GM19455 (cell line): Measurements from ENCODE around the gene ARHGAP6.
"Not testable (repeated sequence)": the region's sequence is repeated elsewhere in the genome, so short reads cannot be mapped to it uniquely, and the experiment has no call there.

Source experiments
- ATAC-seq: cut with Tn5 transposase; IDR thresholded peaks from one replicate; pipeline ENCODE4 v1.9.1; 2021; ENCODE audit not compliant: unreplicated experiment

Gene ARHGAP6

GRCh38 chrX:11531226-11531625, 134.5 kb downstream of the ARHGAP6 start:
- ATAC-seq = no peak

GRCh38 chrX:11530621-11531020, 135.1 kb downstream of the ARHGAP6 start:
- no peak for ATAC-seq

GRCh38 chrX:11528623-11529022, 137.1 kb downstream of the ARHGAP6 start:
- ATAC-seq = no peak

GRCh38 chrX:11525685-11526084, 140.0 kb downstream of the ARHGAP6 start:
- no peak for ATAC-seq

- not testable (repeated sequence) for ATAC-seq
These were observed 146.5 kb downstream of the ARHGAP6 start for GRCh38 chrX:11519234-11519633.

GRCh38 chrX:11509786-11510185, 155.9 kb downstream of the ARHGAP6 start:
- ATAC-seq = no peak

- ATAC-seq = no peak
These were observed 161.5 kb downstream of the ARHGAP6 start for GRCh38 chrX:11504234-11504633.

- ATAC-seq = no peak
These were observed 166.4 kb downstream of the ARHGAP6 start for GRCh38 chrX:11499076-11500044.

DNA sequence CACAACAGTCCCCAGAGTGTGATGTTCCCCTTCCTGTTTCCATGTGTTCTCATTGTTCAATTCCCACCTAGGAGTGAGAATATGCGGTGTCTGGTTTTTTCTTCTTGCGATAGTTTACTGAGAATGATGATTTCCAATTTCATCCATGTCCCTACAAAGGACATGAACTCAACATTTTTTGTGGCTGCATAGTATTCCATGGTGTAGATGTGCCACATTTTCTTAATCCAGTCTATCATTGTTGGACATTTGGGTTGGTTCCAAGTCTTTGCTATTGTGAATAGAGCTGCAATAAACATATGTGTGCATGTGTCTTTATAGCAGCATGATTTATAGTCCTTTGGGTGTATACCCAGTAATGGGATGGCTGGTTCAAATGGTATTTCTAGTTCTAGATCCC, 174.3 kb downstream of the ARHGAP6 start:
- not testable (repeated sequence) for ATAC-seq

- no peak for ATAC-seq
These were observed 181.4 kb downstream of the ARHGAP6 start for GRCh38 chrX:11484290-11484689.

GRCh38 chrX:11481035-11481434, 184.7 kb downstream of the ARHGAP6 start:
- no peak for ATAC-seq

DNA sequence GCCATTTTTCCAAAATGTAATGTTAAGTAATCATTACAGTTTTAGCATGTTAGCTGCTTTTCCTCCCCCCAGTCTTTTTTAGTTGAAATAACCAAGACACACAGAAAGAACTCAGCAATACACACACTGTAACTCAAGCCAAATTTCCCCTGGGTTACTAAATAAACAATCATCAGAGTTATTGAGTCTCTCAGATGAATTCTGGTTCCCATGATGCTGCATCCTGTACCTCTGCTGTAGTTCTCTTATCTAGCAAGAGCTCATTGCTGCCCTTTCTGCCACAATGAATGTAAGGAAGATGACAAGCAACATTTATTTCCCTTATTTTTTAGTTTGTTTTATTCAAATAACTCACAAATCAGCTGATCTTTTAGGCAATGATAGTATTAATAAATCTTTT, 185.1 kb downstream of the ARHGAP6 start:
- no peak for ATAC-seq

DNA sequence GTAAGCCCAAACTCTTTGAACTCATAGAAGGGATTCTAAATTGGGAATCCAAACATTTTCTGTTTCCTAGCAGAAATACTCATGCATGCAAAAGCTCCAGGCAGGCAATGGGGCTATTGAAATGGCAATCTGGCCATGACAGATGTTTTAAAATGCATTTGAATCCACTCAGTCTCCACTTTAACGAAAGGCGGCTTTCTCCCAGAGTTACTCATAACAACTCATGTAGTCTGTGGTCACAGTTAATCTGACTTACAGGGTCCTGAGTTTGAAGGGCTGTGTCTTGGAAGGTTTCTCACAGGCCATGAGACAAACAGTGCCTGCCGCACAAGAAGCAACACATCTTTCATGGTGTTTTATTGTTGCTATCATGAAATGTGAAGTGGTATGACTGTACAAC, 186.8 kb downstream of the ARHGAP6 start:
- ATAC-seq = no peak

- ATAC-seq = no peak
These were observed 187.7 kb downstream of the ARHGAP6 start for GRCh38 chrX:11478026-11478425.

DNA sequence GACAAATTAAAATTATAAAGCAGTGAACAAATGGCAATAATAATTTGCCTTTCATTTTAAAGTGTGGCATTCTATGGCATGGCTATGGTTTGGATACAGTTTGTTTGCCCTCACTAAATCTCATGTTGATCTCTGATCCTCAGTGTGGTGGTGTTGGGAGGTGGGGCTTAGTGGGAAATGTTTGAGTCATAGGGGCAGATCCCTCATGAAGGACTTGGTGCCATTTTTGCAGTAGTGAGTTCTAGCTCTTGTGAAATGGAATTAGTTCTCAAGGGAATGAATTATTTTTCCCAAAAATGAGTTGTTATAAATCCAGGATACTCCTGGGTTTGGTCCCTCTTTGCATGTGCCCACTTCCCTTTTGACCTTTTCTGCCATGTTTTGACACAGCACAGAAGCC, 191.1 kb downstream of the ARHGAP6 start:
- ATAC-seq = no peak

GRCh38 chrX:11474021-11474420, 191.7 kb downstream of the ARHGAP6 start:
- no peak for ATAC-seq

DNA sequence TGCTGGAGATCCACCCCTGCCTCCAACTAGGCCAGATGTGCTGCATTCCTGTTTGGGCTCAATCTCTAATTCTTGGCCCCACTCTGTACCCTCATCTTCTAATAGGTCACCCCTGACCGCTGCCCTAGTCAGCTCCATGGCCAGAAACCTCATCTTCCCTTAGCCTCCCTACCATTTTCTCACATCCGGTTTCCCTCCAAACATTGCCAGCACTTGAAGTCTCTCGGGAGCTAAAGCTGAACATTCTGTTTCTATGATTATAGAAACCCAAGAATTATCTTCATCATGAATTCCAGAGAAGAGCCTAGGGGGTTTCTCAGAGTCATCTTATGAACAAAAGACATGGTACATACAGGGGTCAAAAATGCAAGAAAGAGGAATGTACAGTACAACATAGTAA, 192.8 kb downstream of the ARHGAP6 start:
- no peak for ATAC-seq

DNA sequence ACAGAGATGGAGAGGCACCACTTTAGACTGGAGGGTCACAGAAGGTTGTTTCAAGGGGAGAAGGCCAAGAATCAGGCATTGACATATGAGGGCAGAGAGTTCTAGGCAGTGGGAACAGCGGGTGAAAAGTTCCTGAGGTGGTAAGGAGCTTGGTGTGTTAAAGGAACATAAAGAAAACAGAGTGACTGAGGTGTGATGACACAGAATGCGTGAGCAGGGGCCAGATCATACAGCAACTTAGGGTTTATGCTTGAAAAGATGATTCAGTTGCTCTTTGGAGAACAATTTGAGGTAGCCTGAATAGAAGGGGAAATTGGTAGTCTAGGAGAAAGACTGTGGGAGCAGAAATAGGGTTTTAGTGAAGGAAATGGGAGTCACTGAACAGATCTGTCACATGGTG, 193.3 kb downstream of the ARHGAP6 start:
- ATAC-seq = no peak

- no peak for ATAC-seq
These were observed 195.3 kb downstream of the ARHGAP6 start for GRCh38 chrX:11470250-11470974.

GRCh38 chrX:11465648-11466411, 199.9 kb downstream of the ARHGAP6 start:
- ATAC-seq = no peak

DNA sequence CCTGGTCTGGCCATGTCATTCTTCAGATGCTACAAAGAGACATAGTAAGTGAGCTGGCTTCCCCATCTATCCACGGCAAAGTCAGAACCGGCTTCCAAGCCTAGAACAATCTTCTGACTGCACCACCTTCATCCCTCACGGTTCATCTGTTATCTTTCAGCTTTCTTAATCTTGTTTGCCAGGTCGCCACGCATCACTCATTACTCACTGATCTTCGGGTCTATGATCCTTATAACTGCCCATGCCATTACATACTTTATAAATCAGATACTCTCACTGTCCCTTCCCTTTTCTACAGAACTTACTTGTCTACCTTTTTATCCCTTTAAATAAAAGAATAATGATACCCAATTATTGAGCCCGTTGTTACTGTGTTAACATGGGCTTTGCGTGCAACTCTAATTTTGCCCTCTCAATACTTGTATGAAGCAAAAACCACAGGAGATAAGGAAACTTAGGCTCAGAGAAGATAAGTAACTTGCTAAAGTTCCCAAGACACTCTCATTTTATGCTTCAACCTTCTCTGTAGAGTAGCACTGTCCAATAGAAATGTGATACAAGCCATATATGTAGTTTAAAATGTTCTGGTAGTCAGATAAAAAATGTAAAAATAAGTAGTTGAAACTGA, 200.8 kb downstream of the ARHGAP6 start:
- no peak for ATAC-seq
